GM12878 (cell line): ENCODE results near the gene MED1. TPM values are rescaled to one million over a fixed set of nuclear protein-coding genes. Genes with fewer than 3 reads are reported as not detected.

Source experiments
- ATAC-seq: fragments of 200-7000 bp; cut with Tn5 transposase; 3 replicates; pipeline ENCODE4 v1.9.1; 2020; ENCODE audit warnings: mild to moderate bottlenecking, moderate library complexity
- BruUV-seq: library from RNA; stranded (reverse); fragments of 400-500 nt; replicated peaks from 2 replicates; lab custom pipeline; 2021; lab: Mats Ljungman, UMichigan
- CTCF ChIA-PET: fragments of 300-600 bp; sonication (Branson Sonifier 250); formaldehyde crosslinking; extraction: SDS; loops from one replicate; lab custom pipeline; 2021; ENCODE audit warnings: inconsistent platforms; lab: Yijun Ruan, JAX
- POLR2A ChIA-PET: fragments of 350-600 bp; formaldehyde crosslinking; extraction: SDS; loops from one replicate; lab custom pipeline; 2021; ENCODE audit warnings: inconsistent platforms; lab: Charles Lee
- RAD21 ChIA-PET: fragments of 300-600 bp; sonication (Branson Sonifier 250); formaldehyde crosslinking; loops from one replicate; lab custom pipeline; 2023; ENCODE audit warnings: antibody characterized with exemption; ENCODE audit not compliant: unreplicated experiment; lab: Charles Lee
- SMC1A ChIA-PET: fragments of 300-600 bp; sonication (Branson Sonifier 250); formaldehyde crosslinking; loops from one replicate; lab custom pipeline; 2023; ENCODE audit not compliant: unreplicated experiment, uncharacterized antibody; lab: Charles Lee
- DNase-seq: peaks from one replicate; pipeline ENCODE4 v3.0.0-alpha.2; 2011; ENCODE audit warnings: low read depth, low spot score
- FAIRE-seq: peaks from 3 replicates; lab custom pipeline; 2011; peaks lifted over from hg19 to GRCh38; lab: Jason Lieb, UNC
- H2AFZ ChIP-seq: 2 replicates; pipeline ENCODE4 v1.6.0; 2011; ENCODE audit warnings: low read depth, low read length, control low read depth; ENCODE audit not compliant: control insufficient read depth
- H3K27ac ChIP-seq: 2 replicates; pipeline ENCODE4 v1.5.1; 2011; ENCODE audit warnings: control low read depth; ENCODE audit not compliant: control insufficient read depth, insufficient read depth
- H3K27me3 ChIP-seq, 2 experiments: replicated peaks in 1 of 2; 2 replicates each; pipeline versions ENCODE4 v1.6.0 to v1.6.1; 2011; ENCODE audit warnings: low read length in 1 of 2; ENCODE audit not compliant: control insufficient read depth in 2 of 2, insufficient read depth in 2 of 2
- H3K36me3 ChIP-seq, 2 experiments: 2 replicates each; pipeline ENCODE4 v1.5.1; 2011; ENCODE audit warnings: low read length in 1 of 2; ENCODE audit not compliant: control insufficient read depth in 2 of 2, insufficient read depth in 2 of 2
- H3K4me1 ChIP-seq: 2 replicates; pipeline ENCODE4 v1.6.1; 2011; ENCODE audit warnings: mild to moderate bottlenecking, low read length, moderate library complexity, mixed read lengths; ENCODE audit not compliant: control insufficient read depth, insufficient read depth
- H3K4me2 ChIP-seq: 2 replicates; pipeline ENCODE4 v1.6.0; 2011; ENCODE audit warnings: control low read depth; ENCODE audit not compliant: control insufficient read depth, insufficient read depth
- H3K4me3 ChIP-seq: fragments of 200-600 bp; sonication (generic); 2 replicates; pipeline ENCODE4 v1.5.1; 2016
- H3K79me2 ChIP-seq: 2 replicates; pipeline ENCODE4 v1.6.0; 2011; ENCODE audit warnings: low read length; ENCODE audit not compliant: control insufficient read depth, insufficient read depth
- H3K9ac ChIP-seq: 2 replicates; pipeline ENCODE4 v1.8.0; 2011; ENCODE audit warnings: low read length, control low read depth, mixed read lengths; ENCODE audit not compliant: control insufficient read depth, insufficient read depth
- H3K9me3 ChIP-seq: replicated peaks from 3 replicates; pipeline ENCODE4 v1.5.1; 2011; ENCODE audit warnings: mild to moderate bottlenecking, low read length; ENCODE audit not compliant: control insufficient read depth, insufficient read depth
- H4K20me1 ChIP-seq: 2 replicates; pipeline ENCODE4 v1.6.0; 2011; ENCODE audit not compliant: control insufficient read depth, insufficient read depth
- ATF2 ChIP-seq: IDR thresholded peaks from 2 replicates; pipeline ENCODE4 v1.6.1; 2012; ENCODE audit warnings: low read length, inconsistent platforms
- BHLHE40 ChIP-seq, 2 experiments: fragments of 450-650 bp in 1 of 2; IDR thresholded peaks; 2 replicates each; pipeline ENCODE4 v1.6.1; 2011 to 2017; ENCODE audit warnings: low read depth in 2 of 2, borderline replicate concordance in 1 of 2, improper control_type of control experiment in 1 of 2, low read length in 1 of 2, mild to moderate bottlenecking in 1 of 2
- CTCF ChIP-seq, 3 experiments: IDR thresholded peaks in 2 of 3; conservative IDR thresholded peaks in 1 of 3; 2 replicates each; pipeline ENCODE4 v1.5.1; 2011; ENCODE audit warnings: low read depth in 3 of 3, low read length in 3 of 3, mild to moderate bottlenecking in 3 of 3, control low read depth in 2 of 3, moderate library complexity in 2 of 3, inconsistent platforms in 1 of 3, mixed read lengths in 1 of 3; ENCODE audit not compliant: control insufficient read depth in 2 of 3, insufficient read depth in 1 of 3; ENCODE audit errors: extremely low read depth in 1 of 3
- HDAC2 ChIP-seq: fragments of 200-600 bp; sonication (generic); IDR thresholded peaks from 2 replicates; pipeline ENCODE4 v1.6.1; 2017
- HDGF ChIP-seq: fragments of 450-650 bp; IDR thresholded peaks from 2 replicates; pipeline ENCODE4 v1.6.1; 2016; ENCODE audit warnings: antibody characterized with exemption
- IRF3 ChIP-seq: fragments of 450-650 bp; IDR thresholded peaks from 2 replicates; pipeline ENCODE4 v1.6.1; 2014; ENCODE audit warnings: mild to moderate bottlenecking
- NBN ChIP-seq: fragments of 450-650 bp; IDR thresholded peaks from 2 replicates; pipeline ENCODE4 v1.6.1; 2016
- NFYA ChIP-seq: IDR thresholded peaks from 2 replicates; pipeline ENCODE4 v1.6.1; 2011; ENCODE audit warnings: low read depth, mild to moderate bottlenecking, low read length, improper control_type of control experiment, borderline replicate concordance
- POLR2AphosphoS2 ChIP-seq: IDR thresholded peaks from 2 replicates; pipeline ENCODE4 v1.6.1; 2011; ENCODE audit warnings: low read depth, mild to moderate bottlenecking, low read length, improper control_type of control experiment, moderate library complexity
- POU2F2 ChIP-seq: IDR thresholded peaks from 3 replicates; pipeline ENCODE4 v1.6.1; 2011; ENCODE audit warnings: low read depth, mild to moderate bottlenecking, low read length, borderline replicate concordance
- REST ChIP-seq: IDR thresholded peaks from 2 replicates; pipeline ENCODE4 v1.6.1; 2012; ENCODE audit warnings: mild to moderate bottlenecking, low read depth, low read length
- SKIL ChIP-seq: fragments of 450-650 bp; IDR thresholded peaks from 2 replicates; pipeline ENCODE4 v1.6.1; 2017; ENCODE audit warnings: mild to moderate bottlenecking, low read depth, inconsistent platforms; ENCODE audit not compliant: poor library complexity, severe bottlenecking
- SUZ12 ChIP-seq: fragments of 200-600 bp; sonication (generic); IDR thresholded peaks from one replicate; pipeline ENCODE4 v1.6.1; 2018; ENCODE audit warnings: antibody characterized with exemption, mild to moderate bottlenecking; ENCODE audit not compliant: unreplicated experiment
- WGBS: methylation state at CpG from one replicate; pipeline ENCODE4 v1.1.6; 2016; ENCODE audit warnings: low lambda C conversion rate; ENCODE audit not compliant: insufficient replicate concordance, insufficient coverage; ENCODE audit errors: missing lambda C conversion rate; 5-methylcytosine and 5-hydroxymethylcytosine counted together
- in situ Hi-C: fragments of 300-500 bp; cut with MboI; formaldehyde crosslinking; loops from 9 replicates; pipeline ENCODE4 v1.14.3; 2018; ENCODE audit warnings: mixed read lengths
- intact Hi-C: fragments of 100-400 bp; cut with micrococcal nuclease; formaldehyde crosslinking; loops from one replicate; pipeline ENCODE4 v1.14.2; 2022; ENCODE audit not compliant: unreplicated experiment
- polyA plus RNA-seq, 11 experiments: library from polyadenylated mRNA; depleted of rRNA in 4 of 11; unstranded in 6 of 11; stranded (reverse) in 5 of 11; fragments of >200 nt; fragmentation: Nextera tagmentation in 4 of 11; fragmentation: Illumina TruSeq in 1 of 11; extraction: Ambion mirVana in 4 of 11; extraction: Trizol in 1 of 11; gene quantifications; 1 replicate in 1 of 11; 2 replicates in 10 of 11; pipeline versions ENCODE4 v1.2.1 to v1.2.3, GENCODE V29; 2011 to 2016; ENCODE audit warnings: inconsistent platforms in 2 of 11, missing spikeins in 2 of 11, low read depth in 1 of 11
- total RNA-seq, 4 experiments: library from RNA; depleted of rRNA in 3 of 4; stranded (reverse); fragments of >200 nt in 3 of 4; fragmentation: Illumina TruSeq in 1 of 4; extraction: Trizol in 1 of 4; gene quantifications; 2 replicates each; pipeline versions ENCODE4 v1.2.1 to v1.2.3, GENCODE V29; 2013 to 2021

The MED1 gene
- total and polyA plus RNA-seq, 10 of the 15 experiments (the other 5 are each of a cell fraction or from before 2014, with no cell fraction given), result 8.7 to 50.1 (median 30.1) TPM

- no peaks in the 10 kb centered on the region for H4K20me1 ChIP-seq
- peak overlapping the region; percentile 25; the same call in 1 of the 2 replicates for H3K27ac ChIP-seq
- peak; percentile 61 for ATAC-seq
- FAIRE-seq, result no peak
- intact Hi-C loops (no loop called here), in situ Hi-C loops (no loop called here)
- DNase-seq, result peak; percentile 23
- H2AFZ ChIP-seq, result peak overlapping the region; percentile 24
- ChIA-PET SMC1A (interaction anchor here (0.6 to 1.6 kb wide), 4 partner anchors 78 to 141 kb away, joined by 3 to 4 read pairs (median 3); no protein-coding TSS in a partner anchor), RAD21 (no interaction called here), CTCF (interaction anchor here (0.5 to 1.0 kb wide), 3 partner anchors 23 to 132 kb away, joined by 3 to 4 read pairs (median 4); no protein-coding TSS in a partner anchor), POLR2A (interaction anchor here (0.6 kb wide), 1 partner anchor 9 kb away, joined by 3 read pairs; no protein-coding TSS in a partner anchor)
- H3K36me3 ChIP-seq, result no peaks in the 10 kb centered on the region
- no TSS peak for BruUV-seq
- H3K4me2 ChIP-seq, result peak overlapping the region; percentile 44
- no peaks in the 10 kb centered on the region; the same call in 1 of the 2 replicates for H3K79me2 ChIP-seq
- WGBS, result 2% methylated on average over 2 of the region's 2 CpGs
- peaks cover 16% of the 10 kb centered on the region for H3K4me1 ChIP-seq
- no peaks in the 10 kb centered on the region for H3K27me3 ChIP-seq
- H3K9me3 ChIP-seq, result no peaks in the 10 kb centered on the region
- no peak overlapping the region for H3K9ac ChIP-seq
- H3K4me3 ChIP-seq, result no peak overlapping the region
- TF ChIP-seq NFYA, result no peak
- no peak for TF ChIP-seq SUZ12
- 0 out of 2 replicates have a peak, but pooled peaks have one; percentile 20 for TF ChIP-seq ATF2
- no peak for TF ChIP-seq POU2F2
- no peak for TF ChIP-seq BHLHE40 (IDR thresholded peaks at IDR 0.05; ENCODE audit: borderline replicate concordance in 1 of 2, low read depth in 2 of 2, low read length in 1 of 2)
- TF ChIP-seq POLR2AphosphoS2, result no peak
- no peak for TF ChIP-seq HDGF
- TF ChIP-seq IRF3, result no peak
- no peak for TF ChIP-seq SKIL
- no peak for TF ChIP-seq REST
- no peak for TF ChIP-seq CTCF (IDR thresholded peaks at IDR 0.05 in 2 of 3, conservative IDR thresholded peaks at IDR 0.05 in 1 of 3; ENCODE audit: control insufficient read depth in 2 of 3, extremely low read depth in 1 of 3, insufficient read depth in 1 of 3, low read depth in 3 of 3, low read length in 3 of 3)
- no peak for TF ChIP-seq HDAC2
- no peak for TF ChIP-seq NBN
Measured at GRCh38 chr17:39376434-39376833, 74.6 kb downstream of the MED1 start.
